ENCODE measurements around the gene ANGEL2.

GRCh38 chr1:212942679-212943392 lies 72.8 kb downstream of the ANGEL2 start:
- no peak for TF ChIP-seq CTCF (conservative IDR thresholded peaks at IDR 0.05)
- no peak for TF ChIP-seq ZFX (IDR thresholded peaks at IDR 0.05)

Data from C4-2B (cell line).